ENCODE measurements around the gene RAB24. TPM values are rescaled to one million over a fixed set of nuclear protein-coding genes. Genes with fewer than 3 reads are reported as not detected.
A peak's percentile ranks its signal among the peaks of the same experiment; 100 is the strongest.
"Not testable (repeated sequence)": the region's sequence is repeated elsewhere in the genome, so short reads cannot be mapped to it uniquely, and the experiment has no call there.

Gene RAB24
- total and polyA plus RNA-seq, 7 experiments from 2014 or later = 14.9 to 47.5 (median 23.7) TPM

DNA sequence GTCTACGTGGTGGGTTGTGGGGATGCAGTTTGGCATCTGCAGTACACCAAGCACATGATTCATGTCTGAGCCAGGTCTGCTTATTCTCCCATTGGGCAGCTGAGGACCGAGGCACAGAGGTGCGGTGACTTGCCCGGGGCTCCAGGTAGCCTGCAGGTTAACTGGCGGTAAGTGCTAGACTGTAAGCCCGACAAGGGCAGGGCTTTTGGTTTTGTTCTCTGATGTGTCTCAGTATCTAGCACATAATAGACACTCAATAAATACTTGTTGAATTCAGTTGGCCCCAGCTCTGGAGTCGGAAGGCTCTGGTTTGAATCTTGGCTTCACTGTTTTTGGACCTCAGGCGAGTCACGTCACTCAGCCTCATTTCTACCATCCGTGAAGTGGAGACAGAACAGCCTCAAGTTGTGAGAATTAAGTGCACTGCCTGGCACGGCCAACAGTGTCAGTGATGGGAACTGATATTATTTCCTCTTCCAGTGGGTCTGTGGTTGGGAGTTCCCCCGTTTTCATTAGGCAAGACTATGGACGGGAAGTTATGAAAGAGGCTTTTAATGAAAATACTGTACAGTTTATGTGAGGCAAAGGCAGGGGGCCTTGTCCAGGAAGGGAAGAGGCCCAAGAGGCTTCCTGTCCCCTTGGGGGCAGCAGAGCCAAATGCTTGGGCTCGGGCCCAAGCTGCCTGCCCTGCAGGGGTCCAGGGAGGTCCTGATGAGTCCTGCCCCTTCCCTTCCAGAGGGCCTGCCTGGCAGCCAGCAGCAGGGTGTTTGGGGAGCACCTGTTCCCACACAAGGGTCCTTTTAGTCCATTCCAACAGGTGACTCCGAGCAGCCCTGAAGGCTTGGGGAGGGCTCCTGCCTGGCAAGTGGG, 3.4 kb upstream of the RAB24 start:
- ATAC-seq (peak; percentile 38), DNase-seq (no peak)
- H3K27ac Mint-ChIP-seq = peak overlapping the region in 2 of 9 donors; percentile 20 to 56
- no peak overlapping the region for H3K4me3 ChIP-seq (ENCODE audit: low read length)
- POLR2A ChIA-PET = interaction anchor here (4.7 kb wide), 1 partner anchor 8 kb away, joined by 18 read pairs; no protein-coding TSS in a partner anchor
- no peaks in the 10 kb centered on the region for H3K27me3 ChIP-seq (ENCODE audit: control insufficient read depth in 2 of 2, insufficient read depth in 2 of 2, low read length in 2 of 2)
- H3K27me3 Mint-ChIP-seq = peaks cover 0 to 5% (median 0%) of the 10 kb centered on the region in 5 donors
- no peak overlapping the region for H3K27ac ChIP-seq (ENCODE audit: low read depth, low read length)
- H3K4me1 ChIP-seq (ENCODE audit: control insufficient read depth in 2 of 2, insufficient read depth in 2 of 2, low read length in 2 of 2) = peaks cover 35 to 36% of the 10 kb centered on the region in 2 donors
- intact Hi-C loops (cut with micrococcal nuclease) = loop anchor here in 1 of 2 donors (10.0 kb wide), 1 partner anchor 772 kb away; the partner anchor contains the start of gene RNF44
- peak overlapping the region in 6 of 10 donors; percentile 10 to 48 (median 32) for H3K4me3 Mint-ChIP-seq
- CTCF ChIA-PET = interaction anchor here (0.9 to 3.9 kb wide), 2 partner anchors 76 to 95 kb away, joined by 3 to 18 read pairs; partner anchors contain the start of gene PFN3
- peaks cover 33 to 62% (median 60%) of the 10 kb centered on the region in 7 donors for H3K4me1 Mint-ChIP-seq
- H3K36me3 ChIP-seq (ENCODE audit: control insufficient read depth in 2 of 3, insufficient read depth in 3 of 3, low read length in 3 of 3) = peaks cover 0 to 23% (median 0%) of the 10 kb centered on the region in 3 experiments
- H3K36me3 Mint-ChIP-seq = peaks cover 0 to 31% (median 3%) of the 10 kb centered on the region in 5 donors
- no peaks in the 10 kb centered on the region for H3K9me3 Mint-ChIP-seq
- no peaks in the 10 kb centered on the region for H3K9me3 ChIP-seq (ENCODE audit: control insufficient read depth in 2 of 3, low read length in 3 of 3)

- H3K4me3 ChIP-seq (ENCODE audit: low read length); H3K9me3 Mint-ChIP-seq; POLR2A ChIA-PET; H3K9me3 ChIP-seq (ENCODE audit: control insufficient read depth in 2 of 3, low read length in 3 of 3); H3K27me3 Mint-ChIP-seq; H3K27me3 ChIP-seq (ENCODE audit: control insufficient read depth in 2 of 2, insufficient read depth in 2 of 2, low read length in 2 of 2); ATAC-seq; H3K27ac ChIP-seq (ENCODE audit: low read depth, low read length); DNase-seq: not testable (repeated sequence)
- peak overlapping the region in 5 of 9 donors; percentile 51 to 88 (median 70) for H3K27ac Mint-ChIP-seq
- CTCF ChIA-PET = interaction anchor here (0.9 kb wide), 1 partner anchor 77 kb away, joined by 3 read pairs; no protein-coding TSS in a partner anchor
- H3K4me3 Mint-ChIP-seq = peak overlapping the region in 9 of 10 donors; percentile 7 to 95 (median 59)
- peaks cover 0 to 23% (median 0%) of the 10 kb centered on the region in 3 experiments for H3K36me3 ChIP-seq (ENCODE audit: control insufficient read depth in 2 of 3, insufficient read depth in 3 of 3, low read length in 3 of 3)
- intact Hi-C loops (cut with micrococcal nuclease) = loop anchor here in 1 of 2 donors (10.0 kb wide), 1 partner anchor 771 kb away; the partner anchor contains the start of gene RNF44
- H3K4me1 ChIP-seq (ENCODE audit: control insufficient read depth in 2 of 2, insufficient read depth in 2 of 2, low read length in 2 of 2) = peaks cover 42 to 43% of the 10 kb centered on the region in 2 donors
- H3K4me1 Mint-ChIP-seq = peaks cover 33 to 68% (median 64%) of the 10 kb centered on the region in 7 donors
- H3K36me3 Mint-ChIP-seq = peaks cover 0 to 36% (median 3%) of the 10 kb centered on the region in 5 donors
Measured at GRCh38 chr5:177306103-177306640, 2.7 kb upstream of the RAB24 start.

- ChIA-PET POLR2A (no interaction called here), CTCF (no interaction called here)
- H3K9me3 Mint-ChIP-seq = peaks cover 0 to 2% (median 0%) of the 10 kb centered on the region in 11 donors
- H3K4me3 Mint-ChIP-seq = peak overlapping the region; percentile 84 to 95 (median 88)
- Histone ChIP-seq H3K4me1 (ENCODE audit: control insufficient read depth in 2 of 2, insufficient read depth in 2 of 2, low read length in 2 of 2) (peaks cover 43 to 45% of the 10 kb centered on the region in 2 donors), H3K9me3 (ENCODE audit: control insufficient read depth in 2 of 3, low read length in 3 of 3) (no peaks in the 10 kb centered on the region), H3K27ac (ENCODE audit: low read depth, low read length) (peak overlapping the region; percentile 78), H3K27me3 (ENCODE audit: control insufficient read depth in 2 of 2, insufficient read depth in 2 of 2, low read length in 2 of 2) (no peaks in the 10 kb centered on the region), H3K4me3 (ENCODE audit: low read length) (peak overlapping the region; percentile 98), H3K36me3 (ENCODE audit: control insufficient read depth in 2 of 3, insufficient read depth in 3 of 3, low read length in 3 of 3) (peaks cover 0 to 23% (median 0%) of the 10 kb centered on the region in 3 experiments)
- no peak for ATAC-seq
- intact Hi-C loops (cut with micrococcal nuclease) = loop anchor here (5.0 to 10.0 kb wide), 4 partner anchors 172 to 857 kb away; partner anchors contain the start of genes FAF2 (in 1 of the 2), NSD1 (in 1 of the 2), RNF44 (in 1 of the 2) and UIMC1 (in 1 of the 2)
- H3K27me3 Mint-ChIP-seq = no peaks in the 10 kb centered on the region
- H3K36me3 Mint-ChIP-seq = peaks cover 0 to 43% (median 3%) of the 10 kb centered on the region in 5 donors
- H3K27ac Mint-ChIP-seq = peak overlapping the region; percentile 73 to 96 (median 90)
- DNase-seq = no peak
- peaks cover 41 to 72% (median 69%) of the 10 kb centered on the region in 7 donors for H3K4me1 Mint-ChIP-seq
Measured at GRCh38 chr5:177304392-177305119, 1.0 kb upstream of the RAB24 start.

- no peaks in the 10 kb centered on the region for H3K9me3 ChIP-seq (ENCODE audit: control insufficient read depth in 2 of 3, low read length in 3 of 3)
- peaks cover 0 to 23% (median 0%) of the 10 kb centered on the region in 3 experiments for H3K36me3 ChIP-seq (ENCODE audit: control insufficient read depth in 2 of 3, insufficient read depth in 3 of 3, low read length in 3 of 3)
- POLR2A ChIA-PET = interaction anchor here (0.7 to 1.2 kb wide), 7 partner anchors 8 to 171 kb away, joined by 3 to 6 read pairs (median 3); partner anchors contain the start of genes MXD3 and NSD1
- Mint-ChIP-seq H3K4me1 (peaks cover 47 to 72% (median 70%) of the 10 kb centered on the region in 7 donors), H3K9me3 (peaks cover 0 to 2% (median 0%) of the 10 kb centered on the region in 11 donors), H3K27me3 (no peaks in the 10 kb centered on the region), H3K27ac (peak overlapping the region; percentile 73 to 96 (median 90)), H3K36me3 (peaks cover 0 to 43% (median 3%) of the 10 kb centered on the region in 5 donors), H3K4me3 (peak overlapping the region; percentile 84 to 95 (median 88))
- CTCF ChIA-PET = interaction anchor here (0.6 to 0.8 kb wide), 2 partner anchors 189 to 221 kb away, joined by 3 read pairs; no protein-coding TSS in a partner anchor
- no peak for ATAC-seq
- H3K4me3 ChIP-seq (ENCODE audit: low read length) = peak overlapping the region; percentile 98
- H3K27me3 ChIP-seq (ENCODE audit: control insufficient read depth in 2 of 2, insufficient read depth in 2 of 2, low read length in 2 of 2) = no peaks in the 10 kb centered on the region
- DNase-seq = no peak
- intact Hi-C loops (cut with micrococcal nuclease) = loop anchor here (1.0 to 10.0 kb wide), 7 partner anchors 7 to 857 kb away; partner anchors contain the start of genes FAF2 (in 1 of the 2), MXD3 (in 1 of the 2), NSD1 (in 1 of the 2) and RNF44 (in 1 of the 2)
- H3K4me1 ChIP-seq (ENCODE audit: control insufficient read depth in 2 of 2, insufficient read depth in 2 of 2, low read length in 2 of 2) = peaks cover 46 to 49% of the 10 kb centered on the region in 2 donors
- H3K27ac ChIP-seq (ENCODE audit: low read depth, low read length) = peak overlapping the region; percentile 78
Measured at GRCh38 chr5:177303925-177304391, 439 bp upstream of the RAB24 start.

GRCh38 chr5:177302354-177303110, 987 bp downstream of the RAB24 start:
- Mint-ChIP-seq H3K27ac (peak overlapping the region; percentile 73 to 94 (median 88)), H3K4me1 (peaks cover 52 to 83% (median 74%) of the 10 kb centered on the region in 7 donors), H3K4me3 (peak overlapping the region; percentile 84 to 95 (median 88)), H3K9me3 (peaks cover 0 to 2% (median 0%) of the 10 kb centered on the region in 11 donors), H3K36me3 (peaks cover 0 to 43% (median 3%) of the 10 kb centered on the region in 5 donors), H3K27me3 (no peaks in the 10 kb centered on the region)
- peaks cover 46 to 49% of the 10 kb centered on the region in 2 donors for H3K4me1 ChIP-seq (ENCODE audit: control insufficient read depth in 2 of 2, insufficient read depth in 2 of 2, low read length in 2 of 2)
- H3K36me3 ChIP-seq (ENCODE audit: control insufficient read depth in 2 of 3, insufficient read depth in 3 of 3, low read length in 3 of 3) = peaks cover 0 to 19% (median 0%) of the 10 kb centered on the region in 3 experiments
- ATAC-seq (no peak), DNase-seq (no peak)
- no peaks in the 10 kb centered on the region for H3K9me3 ChIP-seq (ENCODE audit: control insufficient read depth in 2 of 3, low read length in 3 of 3)
- ChIA-PET POLR2A (interaction anchor here (0.8 to 1.3 kb wide), 5 partner anchors 8 to 168 kb away, joined by 3 to 6 read pairs (median 4); no protein-coding TSS in a partner anchor), CTCF (interaction anchor here (1.3 kb wide), 1 partner anchor 189 kb away, joined by 3 read pairs; no protein-coding TSS in a partner anchor)
- H3K27ac ChIP-seq (ENCODE audit: low read depth, low read length) = peak overlapping the region; percentile 78
- intact Hi-C loops (cut with micrococcal nuclease) = loop anchor here (1.0 to 10.0 kb wide), 7 partner anchors 9 to 855 kb away; partner anchors contain the start of genes FAF2 (in 1 of the 2), MXD3 (in 1 of the 2), NSD1 (in 1 of the 2) and RNF44 (in 1 of the 2)
- peak overlapping the region; percentile 98 for H3K4me3 ChIP-seq (ENCODE audit: low read length)
- no peaks in the 10 kb centered on the region for H3K27me3 ChIP-seq (ENCODE audit: control insufficient read depth in 2 of 2, insufficient read depth in 2 of 2, low read length in 2 of 2)
